Subcutaneous preadipocyte (primary cell): ENCODE measurements around the gene MRS2. TPM values are rescaled to one million over a fixed set of nuclear protein-coding genes. Genes with fewer than 3 reads are reported as not detected.

Experiments
- small RNA-seq: library from RNA; depleted of rRNA; stranded (forward); fragments of <200 nt; gene quantifications from one replicate; pipeline ENCODE3, GENCODE V24; 2012
- total RNA-seq: library from RNA; depleted of rRNA; stranded (reverse); fragments of >200 nt; gene quantifications from 2 replicates; pipeline ENCODE4 v1.2.3, GENCODE V29; 2012

Gene MRS2
- 15.8 and 18.0 TPM in 2 replicates for total RNA-seq

GRCh38 chr6:24402697-24403500 lies at the start of gene MRS2:
Gene MRS2, plus strand, starts transcription at chr6:24402936. Its CDS starts 111 bp downstream, at chr6:24403047.

GRCh38 chr6:24357336-24358218 lies 45.2 kb upstream of the MRS2 start, which contains the start of gene DCDC2:
Gene DCDC2, minus strand, starts transcription at chr6:24358059. Its CDS starts 309 bp downstream, at chr6:24357750.

Small RNA genes within 50 kb of the gene (small RNA-seq; reads per million reads assigned to genes)
- gene RNU6-391P: not detected

Other genes starting within 250 kb of the MRS2 start
- under 0.01 TPM in 2 replicates for gene DCDC2, start 44.9 kb upstream of the MRS2 start, total RNA-seq
- under 0.01 and 0.73 TPM in 2 replicates for gene GPLD1, start 86.6 kb downstream of the MRS2 start, total RNA-seq
- 0.37 and 0.39 TPM in 2 replicates for gene ALDH5A1, start 92.0 kb downstream of the MRS2 start, total RNA-seq
- gene KIAA0319, start 243.3 kb downstream of the MRS2 start, total RNA-seq: under 0.01 TPM in 1 of 2 replicates, not detected in the other